GM12864 (cell line): ENCODE results near the gene ST6GALNAC3.

Source experiments
- DNase-seq: peaks from one replicate; pipeline ENCODE4 v3.0.0-alpha.2; 2011; ENCODE audit warnings: low read depth
- H3K4me3 ChIP-seq: 2 replicates; pipeline ENCODE4 v1.5.1; 2011; ENCODE audit warnings: mild to moderate bottlenecking, low read depth, low read length, control low read depth
- CTCF ChIP-seq: IDR thresholded peaks from 2 replicates; pipeline ENCODE4 v1.5.1; 2011; ENCODE audit warnings: low read depth, mild to moderate bottlenecking, moderate library complexity, low read length, control low read depth, inconsistent platforms; ENCODE audit errors: missing control alignments

The ST6GALNAC3 gene

GRCh38 chr1:76074321-76075187 is at the start of gene ST6GALNAC3:
Gene ST6GALNAC3 (plus strand): TSS chr1:76074746.
- TF ChIP-seq CTCF: no peak
- H3K4me3 ChIP-seq: peak within 1 kb of the TSS; percentile 48
- no peak for DNase-seq

GRCh38 chr1:76027341-76027740 is 47.2 kb upstream of the ST6GALNAC3 start:
- no peak for DNase-seq
- H3K4me3 ChIP-seq: no peak overlapping the region
- no peak for TF ChIP-seq CTCF

- no peak for DNase-seq
- no peak overlapping the region for H3K4me3 ChIP-seq
- no peak for TF ChIP-seq CTCF
Measured at GRCh38 chr1:76029331-76029730, 45.2 kb upstream of the ST6GALNAC3 start.

- no peak for DNase-seq
- no peak for TF ChIP-seq CTCF
- H3K4me3 ChIP-seq: no peak overlapping the region
Measured at GRCh38 chr1:76031496-76031895, 43.0 kb upstream of the ST6GALNAC3 start.

GRCh38 chr1:76033800-76034475 is 40.6 kb upstream of the ST6GALNAC3 start:
- TF ChIP-seq CTCF: no peak
- H3K4me3 ChIP-seq: no peak overlapping the region
- no peak for DNase-seq

GRCh38 chr1:76035053-76035452 is 39.5 kb upstream of the ST6GALNAC3 start:
- no peak for DNase-seq
- H3K4me3 ChIP-seq: no peak overlapping the region

More at GRCh38 chr1:76035053-76035452, 39.5 kb upstream of the ST6GALNAC3 start:
- no peak for TF ChIP-seq CTCF
